GM12801 (cell line): ENCODE results near the gene CHD1L.

Source experiments
- CTCF ChIP-seq: IDR thresholded peaks from one replicate; pipeline ENCODE4 v1.5.1; 2011; ENCODE audit warnings: control low read depth; ENCODE audit not compliant: insufficient read length; ENCODE audit errors: extremely low read depth

Gene CHD1L

DNA sequence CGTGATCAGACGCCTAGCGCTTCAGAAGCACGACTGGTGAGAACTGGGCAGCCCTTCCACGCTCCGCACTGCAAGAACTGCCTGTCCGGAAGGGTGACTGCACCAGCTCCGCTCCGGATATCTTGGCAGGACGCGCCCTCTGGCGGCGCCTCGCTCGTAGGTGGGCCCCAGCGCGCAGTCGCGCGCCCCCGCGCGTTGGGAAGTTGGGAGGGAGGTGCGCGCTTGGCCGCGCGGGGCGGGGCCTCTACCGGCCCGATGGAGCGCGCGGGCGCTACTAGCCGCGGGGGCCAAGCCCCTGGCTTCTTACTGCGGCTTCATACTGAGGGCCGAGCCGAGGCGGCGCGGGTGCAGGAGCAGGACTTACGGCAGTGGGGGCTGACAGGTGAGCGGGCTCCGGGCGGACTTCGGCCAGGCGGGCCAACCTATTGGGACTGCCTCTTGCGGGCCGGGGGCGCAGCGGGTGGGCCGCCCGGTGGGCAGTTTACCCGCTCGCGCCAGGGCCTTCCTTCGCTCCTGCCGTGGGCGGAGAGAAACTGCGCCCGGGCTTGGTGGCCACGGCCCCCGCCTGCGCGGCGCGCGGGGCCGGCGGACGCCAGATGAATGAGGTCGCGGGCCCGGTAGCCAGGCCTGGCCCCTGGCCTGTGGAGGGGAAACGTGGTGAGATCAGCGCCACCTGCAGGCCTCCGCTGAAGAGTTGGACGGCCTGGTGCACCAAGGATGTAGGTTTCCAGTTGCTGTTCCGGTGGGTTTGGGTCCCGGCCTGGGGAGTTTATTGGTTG is at the start of gene CHD1L:
Gene CHD1L, plus strand, starts transcription at position 236 of the 779 bp plus-strand sequence. Its CDS starts 20 bp downstream, at position 256.
- TF ChIP-seq CTCF, result no peak

GRCh38 chr1:147201276-147201675 is 41.2 kb upstream of the CHD1L start:
- TF ChIP-seq CTCF, result no peak

DNA sequence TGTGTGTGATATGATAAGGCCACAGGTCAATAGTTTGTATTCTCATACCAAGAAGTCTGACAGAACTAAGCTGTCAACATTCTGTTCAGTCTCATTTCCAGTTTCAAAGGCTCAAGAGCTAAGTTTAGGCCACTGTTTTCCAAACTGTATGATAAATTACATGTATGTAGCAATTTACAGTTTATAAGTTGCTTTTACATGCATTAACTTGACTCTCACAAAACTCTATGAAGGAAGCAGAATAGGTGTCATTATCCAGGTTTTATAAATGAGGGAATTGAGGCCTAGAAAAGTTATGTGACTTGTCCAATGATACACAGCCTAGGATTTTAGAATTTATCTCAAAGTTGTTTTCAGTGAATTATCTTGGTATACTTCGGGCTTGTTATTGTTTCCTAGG is 40.7 kb upstream of the CHD1L start:
- TF ChIP-seq CTCF, result no peak

DNA sequence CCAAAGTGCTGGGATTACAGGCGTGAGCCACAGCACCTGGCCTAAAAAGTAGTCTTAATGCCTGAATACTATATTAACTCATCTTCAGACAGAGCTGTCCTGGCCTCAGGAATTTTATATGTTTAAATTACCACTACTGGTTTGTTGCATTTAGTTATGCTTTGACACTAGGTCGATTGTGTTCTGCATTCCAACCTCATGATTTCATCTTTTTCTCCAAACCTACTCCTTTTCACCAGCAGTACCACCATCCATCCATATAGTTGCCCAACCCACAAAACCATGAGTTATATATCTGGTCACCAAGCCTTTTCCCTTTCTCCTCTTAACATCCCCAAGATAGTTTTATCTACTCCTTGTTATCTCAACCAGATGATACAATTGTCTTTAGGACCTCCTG is 39.9 kb upstream of the CHD1L start:
- no peak for TF ChIP-seq CTCF

DNA sequence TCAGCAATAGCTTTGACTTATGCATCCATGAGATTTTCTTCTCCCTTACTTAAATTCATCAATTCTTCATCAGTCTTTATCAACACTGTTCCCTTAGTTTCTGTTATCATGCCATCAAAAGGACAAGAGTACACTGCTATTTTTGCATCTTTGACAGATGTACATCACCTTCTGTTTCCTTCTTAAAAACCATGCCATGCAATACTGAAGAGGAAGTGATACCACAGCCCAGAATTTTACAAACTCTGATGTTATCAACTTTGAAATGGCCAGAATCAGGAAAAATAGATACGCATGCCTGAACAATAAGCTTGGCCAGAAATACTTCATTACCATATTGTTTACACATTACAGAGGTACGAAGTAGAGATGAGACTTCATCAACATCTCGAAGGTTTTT is 38.4 kb upstream of the CHD1L start:
- TF ChIP-seq CTCF, result no peak

GRCh38 chr1:147207192-147207591 is 35.3 kb upstream of the CHD1L start:
- no peak for TF ChIP-seq CTCF

GRCh38 chr1:147208619-147209018 is 33.9 kb upstream of the CHD1L start:
- no peak for TF ChIP-seq CTCF
